Activated CD4-positive, alpha-beta T cell treated with anti-CD3 and anti-CD28 coated beads for 36 hours (primary cell): Measurements from ENCODE around the gene PIK3R4. TPM values are rescaled to one million over a fixed set of nuclear protein-coding genes. Genes with fewer than 3 reads are reported as not detected.

Source experiments
- ATAC-seq: fragments of 200-7000 bp; cut with Tn5 transposase; one replicate; pipeline ENCODE4 v1.10.0; 2021; ENCODE audit warnings: mild to moderate bottlenecking, moderate library complexity
- CTCF ChIA-PET: fragments of 350-600 bp; sonication (Branson Sonifier 250); formaldehyde crosslinking; loops from one replicate; lab custom pipeline; 2021; ENCODE audit warnings: antibody characterized with exemption; lab: Charles Lee
- POLR2A ChIA-PET: fragments of 350-600 bp; sonication (Branson Sonifier 250); formaldehyde crosslinking; loops from one replicate; lab custom pipeline; 2021; ENCODE audit warnings: antibody characterized with exemption, inconsistent platforms; lab: Charles Lee
- DNase-seq: peaks from one replicate; pipeline ENCODE4 v3.0.0-alpha.2; 2020
- H3K27ac Mint-ChIP-seq: one replicate; pipeline ENCODE4 v1.8.0; 2021; ENCODE audit warnings: mixed read lengths
- H3K27me3 Mint-ChIP-seq: one replicate; pipeline ENCODE4 v1.8.0; 2021; ENCODE audit warnings: mixed read lengths
- H3K36me3 Mint-ChIP-seq: one replicate; pipeline ENCODE4 v1.8.0; 2021; ENCODE audit warnings: low read depth, mixed read lengths
- H3K4me1 Mint-ChIP-seq: one replicate; pipeline ENCODE4 v1.8.0; 2021; ENCODE audit warnings: mixed read lengths
- H3K4me3 Mint-ChIP-seq: one replicate; pipeline ENCODE4 v1.8.0; 2021; ENCODE audit warnings: mild to moderate bottlenecking, moderate library complexity, mixed read lengths
- H3K9me3 Mint-ChIP-seq: one replicate; pipeline ENCODE4 v1.8.0; 2021; ENCODE audit warnings: low read depth, mixed read lengths
- intact Hi-C, 2 experiments: fragments of 100-400 bp; cut with DNase I in 1 of 2; cut with micrococcal nuclease in 1 of 2; formaldehyde crosslinking; loops; one replicate each; pipeline versions ENCODE4 v1.14.2 to v1.15.1; 2022 to 2024; cut with DNase I, micrococcal nuclease
- total RNA-seq, 2 experiments: library from RNA; stranded (reverse); gene quantifications; one replicate each; pipeline ENCODE4 v1.2.3, GENCODE V29; 2021

The PIK3R4 gene
- total RNA-seq, 2 experiments from 2014 or later, result 27.3 to 32.3 TPM

- no peak for ATAC-seq
- POLR2A ChIA-PET, result no interaction called here
- H3K36me3 Mint-ChIP-seq, result peaks cover 53% of the 10 kb centered on the region
- intact Hi-C loops, result loop anchor here in 1 of 2 experiments (10.0 kb wide), 1 partner anchor 1297 kb away; the partner anchor contains the start of gene IFT122
- no peak overlapping the region for H3K4me3 Mint-ChIP-seq
- DNase-seq, result no peak
- H3K9me3 Mint-ChIP-seq, result no peaks in the 10 kb centered on the region
- CTCF ChIA-PET, result interaction anchor here (0.6 to 1.3 kb wide), 2 partner anchors 17 to 285 kb away, joined by 3 read pairs; partner anchors contain the start of genes ASTE1 and NEK11
- peaks cover 73% of the 10 kb centered on the region for H3K4me1 Mint-ChIP-seq
- no peak overlapping the region for H3K27ac Mint-ChIP-seq
- no peaks in the 10 kb centered on the region for H3K27me3 Mint-ChIP-seq
Observed at GRCh38 chr3:130741946-130742610, 4.6 kb downstream of the PIK3R4 start.

GRCh38 chr3:130739848-130740247 is 6.8 kb downstream of the PIK3R4 start:
- Mint-ChIP-seq H3K9me3 (no peaks in the 10 kb centered on the region), H3K27me3 (no peaks in the 10 kb centered on the region), H3K4me1 (peaks cover 66% of the 10 kb centered on the region), H3K27ac (no peak overlapping the region), H3K36me3 (peaks cover 67% of the 10 kb centered on the region), H3K4me3 (no peak overlapping the region)
- DNase-seq (no peak), ATAC-seq (no peak)
- CTCF ChIA-PET, result no interaction called here
- intact Hi-C loops, result loop anchor here in 1 of 2 experiments (10.0 kb wide), 1 partner anchor 1295 kb away; the partner anchor contains the start of gene IFT122
- POLR2A ChIA-PET, result no interaction called here

GRCh38 chr3:130738241-130738640 is 8.4 kb downstream of the PIK3R4 start:
- no peak for DNase-seq

GRCh38 chr3:130737622-130738021 is 9.0 kb downstream of the PIK3R4 start:
- H3K27ac Mint-ChIP-seq, result no peak overlapping the region
- intact Hi-C loops, result no loop called here
- no peaks in the 10 kb centered on the region for H3K9me3 Mint-ChIP-seq
- DNase-seq (no peak), ATAC-seq (peak; percentile 66)
- no peaks in the 10 kb centered on the region for H3K27me3 Mint-ChIP-seq
- H3K36me3 Mint-ChIP-seq, result peaks cover 63% of the 10 kb centered on the region
- ChIA-PET POLR2A (no interaction called here), CTCF (interaction anchor here (0.6 to 1.3 kb wide), 2 partner anchors 23 to 27 kb away, joined by 3 read pairs; no protein-coding TSS in a partner anchor)
- H3K4me3 Mint-ChIP-seq, result no peak overlapping the region
- H3K4me1 Mint-ChIP-seq, result peaks cover 46% of the 10 kb centered on the region

More at GRCh38 chr3:130738241-130738640, 8.4 kb downstream of the PIK3R4 start:
- Mint-ChIP-seq H3K27ac (no peak overlapping the region), H3K36me3 (peaks cover 67% of the 10 kb centered on the region), H3K27me3 (no peaks in the 10 kb centered on the region), H3K4me1 (peaks cover 52% of the 10 kb centered on the region), H3K4me3 (no peak overlapping the region), H3K9me3 (no peaks in the 10 kb centered on the region)
- intact Hi-C loops, result no loop called here
- ATAC-seq, result no peak
- ChIA-PET POLR2A (no interaction called here), CTCF (interaction anchor here (0.6 to 1.3 kb wide), 2 partner anchors 22 to 27 kb away, joined by 3 read pairs; no protein-coding TSS in a partner anchor)

GRCh38 chr3:130733236-130733875 is 13.3 kb downstream of the PIK3R4 start:
- POLR2A ChIA-PET, result no interaction called here
- DNase-seq (no peak), ATAC-seq (no peak)
- peaks cover 36% of the 10 kb centered on the region for H3K36me3 Mint-ChIP-seq
- H3K9me3 Mint-ChIP-seq, result no peaks in the 10 kb centered on the region
- H3K4me3 Mint-ChIP-seq, result no peak overlapping the region
- no peaks in the 10 kb centered on the region for H3K27me3 Mint-ChIP-seq
- CTCF ChIA-PET, result interaction anchor here (1.2 to 1.4 kb wide), 2 partner anchors 12 to 26 kb away, joined by 3 read pairs; no protein-coding TSS in a partner anchor
- H3K27ac Mint-ChIP-seq, result no peak overlapping the region
- intact Hi-C loops, result no loop called here
- H3K4me1 Mint-ChIP-seq, result peaks cover 15% of the 10 kb centered on the region

GRCh38 chr3:130732501-130732900 is 14.1 kb downstream of the PIK3R4 start:
- Mint-ChIP-seq H3K36me3 (peaks cover 27% of the 10 kb centered on the region), H3K27me3 (no peaks in the 10 kb centered on the region), H3K27ac (no peak overlapping the region), H3K4me3 (no peak overlapping the region), H3K4me1 (peaks cover 7% of the 10 kb centered on the region), H3K9me3 (no peaks in the 10 kb centered on the region)
- no peak for DNase-seq
- ATAC-seq, result no peak
- intact Hi-C loops, result no loop called here
- ChIA-PET CTCF (interaction anchor here (1.2 kb wide), 1 partner anchor 27 kb away, joined by 3 read pairs; no protein-coding TSS in a partner anchor), POLR2A (interaction anchor here (0.7 kb wide), 1 partner anchor 30 kb away, joined by 3 read pairs; no protein-coding TSS in a partner anchor)

- Mint-ChIP-seq H3K27ac (no peak overlapping the region), H3K4me3 (no peak overlapping the region), H3K36me3 (peaks cover 23% of the 10 kb centered on the region), H3K27me3 (no peaks in the 10 kb centered on the region), H3K9me3 (no peaks in the 10 kb centered on the region), H3K4me1 (peaks cover 5% of the 10 kb centered on the region)
- DNase-seq (no peak), ATAC-seq (no peak)
- POLR2A ChIA-PET, result interaction anchor here (0.7 kb wide), 1 partner anchor 31 kb away, joined by 3 read pairs; no protein-coding TSS in a partner anchor
- CTCF ChIA-PET, result no interaction called here
- intact Hi-C loops, result no loop called here
Observed at GRCh38 chr3:130731817-130732216, 14.8 kb downstream of the PIK3R4 start.

GRCh38 chr3:130729154-130729553 is 17.5 kb downstream of the PIK3R4 start:
- POLR2A ChIA-PET, result interaction anchor here (1.0 kb wide), 1 partner anchor 11 kb away, joined by 3 read pairs; no protein-coding TSS in a partner anchor
- DNase-seq, result no peak
- CTCF ChIA-PET, result interaction anchor here (0.6 to 1.3 kb wide), 4 partner anchors 9 to 55 kb away, joined by 3 to 4 read pairs (median 3); no protein-coding TSS in a partner anchor

GRCh38 chr3:130728037-130728436 is 18.6 kb downstream of the PIK3R4 start:
- DNase-seq, result no peak
- Mint-ChIP-seq H3K27me3 (no peaks in the 10 kb centered on the region), H3K4me1 (peaks cover 9% of the 10 kb centered on the region), H3K9me3 (no peaks in the 10 kb centered on the region), H3K36me3 (peaks cover 18% of the 10 kb centered on the region), H3K27ac (no peak overlapping the region), H3K4me3 (no peak overlapping the region)
- POLR2A ChIA-PET, result no interaction called here
- CTCF ChIA-PET, result no interaction called here
- intact Hi-C loops, result no loop called here
- no peak for ATAC-seq

More at GRCh38 chr3:130729154-130729553, 17.5 kb downstream of the PIK3R4 start:
- Mint-ChIP-seq H3K9me3 (no peaks in the 10 kb centered on the region), H3K36me3 (peaks cover 18% of the 10 kb centered on the region), H3K4me3 (no peak overlapping the region), H3K4me1 (peaks cover 9% of the 10 kb centered on the region), H3K27me3 (no peaks in the 10 kb centered on the region), H3K27ac (no peak overlapping the region)
- ATAC-seq, result no peak
- intact Hi-C loops, result no loop called here

GRCh38 chr3:130725746-130726145 is 20.9 kb downstream of the PIK3R4 start:
- POLR2A ChIA-PET, result no interaction called here
- H3K27ac Mint-ChIP-seq, result no peak overlapping the region
- intact Hi-C loops, result loop anchor here in 1 of 2 experiments (2.0 kb wide), 1 partner anchor 21 kb away; the partner anchor contains the start of gene PIK3R4
- H3K36me3 Mint-ChIP-seq, result peaks cover 21% of the 10 kb centered on the region
- no peak overlapping the region for H3K4me3 Mint-ChIP-seq
- ATAC-seq, result no peak
- peaks cover 6% of the 10 kb centered on the region for H3K4me1 Mint-ChIP-seq
- CTCF ChIA-PET, result no interaction called here
- H3K9me3 Mint-ChIP-seq, result no peaks in the 10 kb centered on the region
- DNase-seq, result no peak
- H3K27me3 Mint-ChIP-seq, result no peaks in the 10 kb centered on the region

- no peak overlapping the region for H3K4me3 Mint-ChIP-seq
- CTCF ChIA-PET, result interaction anchor here (0.5 kb wide), 1 partner anchor 236 kb away, joined by 3 read pairs; no protein-coding TSS in a partner anchor
- ATAC-seq (no peak), DNase-seq (no peak)
- H3K27ac Mint-ChIP-seq, result no peak overlapping the region
- H3K9me3 Mint-ChIP-seq, result no peaks in the 10 kb centered on the region
- intact Hi-C loops, result no loop called here
- H3K27me3 Mint-ChIP-seq, result no peaks in the 10 kb centered on the region
- H3K36me3 Mint-ChIP-seq, result peaks cover 28% of the 10 kb centered on the region
- POLR2A ChIA-PET, result no interaction called here
- peaks cover 3% of the 10 kb centered on the region for H3K4me1 Mint-ChIP-seq
Observed at GRCh38 chr3:130715616-130716015, 31.0 kb downstream of the PIK3R4 start.
